Parathyroid adenoma (tissue), 2 donors: ENCODE measurements around the gene MYO18B.

Source experiments
- H2AFZ ChIP-seq: fragments of 300-600 bp; sonication (generic); one replicate; pipeline ENCODE4 v1.7.0; 2017; ENCODE audit warnings: antibody characterized with exemption, mild to moderate bottlenecking
- H3K27ac ChIP-seq: fragments of 300-600 bp; sonication (generic); one replicate; pipeline ENCODE4 v1.7.0; 2017
- H3K27me3 ChIP-seq: fragments of 300-600 bp; sonication (generic); one replicate; pipeline ENCODE4 v1.7.0; 2017; ENCODE audit warnings: low read length; ENCODE audit not compliant: control insufficient read depth, insufficient read depth
- H3K36me3 ChIP-seq: fragments of 300-600 bp; sonication (generic); one replicate; pipeline ENCODE4 v1.7.0; 2017; ENCODE audit warnings: low read length; ENCODE audit not compliant: control insufficient read depth, insufficient read depth
- H3K4me1 ChIP-seq: fragments of 300-600 bp; sonication (generic); one replicate; pipeline ENCODE4 v1.7.0; 2017; ENCODE audit warnings: control low read depth
- H3K4me2 ChIP-seq: fragments of 300-600 bp; sonication (generic); one replicate; pipeline ENCODE4 v1.7.0; 2017; ENCODE audit warnings: low read length
- H3K4me3 ChIP-seq: fragments of 300-600 bp; sonication (generic); one replicate; pipeline ENCODE4 v1.7.0; 2017; ENCODE audit warnings: low read depth, low read length
- H3K79me2 ChIP-seq: fragments of 300-600 bp; sonication (generic); one replicate; pipeline ENCODE4 v1.7.0; 2017; ENCODE audit warnings: control low read depth
- H3K9ac ChIP-seq: fragments of 300-600 bp; sonication (generic); one replicate; pipeline ENCODE4 v1.7.0; 2017; ENCODE audit warnings: mild to moderate bottlenecking
- H3K9me3 ChIP-seq: fragments of 300-600 bp; sonication (generic); one replicate; pipeline ENCODE4 v1.7.0; 2017; ENCODE audit warnings: low read length; ENCODE audit not compliant: control insufficient read depth
- CTCF ChIP-seq: fragments of 300-600 bp; sonication (generic); IDR thresholded peaks from one replicate; pipeline ENCODE4 v1.7.0; 2017; ENCODE audit warnings: antibody characterized with exemption, mild to moderate bottlenecking
- donor health status: primary hyperparathyroidism.

MYO18B gene

GRCh38 chr22:25816522-25817059, 74.6 kb downstream of the MYO18B start:
- Histone ChIP-seq H3K4me3 (no peak overlapping the region), H3K9ac (no peak overlapping the region), H2AFZ (no peak overlapping the region), H3K27me3 (no peaks in the 10 kb centered on the region), H3K4me2 (no peak overlapping the region), H3K27ac (no peak overlapping the region), H3K79me2 (no peaks in the 10 kb centered on the region), H3K4me1 (no peaks in the 10 kb centered on the region), H3K9me3 (no peaks in the 10 kb centered on the region), H3K36me3 (no peaks in the 10 kb centered on the region)
- no peak for TF ChIP-seq CTCF

GRCh38 chr22:25817092-25817943, 75.3 kb downstream of the MYO18B start:
- Histone ChIP-seq H3K9me3 (no peaks in the 10 kb centered on the region), H3K4me1 (no peaks in the 10 kb centered on the region), H3K36me3 (no peaks in the 10 kb centered on the region), H2AFZ (no peak overlapping the region), H3K27ac (no peak overlapping the region), H3K27me3 (no peaks in the 10 kb centered on the region), H3K79me2 (no peaks in the 10 kb centered on the region), H3K9ac (no peak overlapping the region), H3K4me3 (no peak overlapping the region), H3K4me2 (no peak overlapping the region)
- TF ChIP-seq CTCF: no peak

- Histone ChIP-seq H3K4me3 (no peak overlapping the region), H3K9ac (no peak overlapping the region), H3K36me3 (no peaks in the 10 kb centered on the region), H3K9me3 (no peaks in the 10 kb centered on the region), H3K27ac (no peak overlapping the region), H2AFZ (no peak overlapping the region), H3K79me2 (no peaks in the 10 kb centered on the region), H3K4me1 (no peaks in the 10 kb centered on the region), H3K27me3 (no peaks in the 10 kb centered on the region), H3K4me2 (no peak overlapping the region)
- no peak for TF ChIP-seq CTCF
These were observed 76.6 kb downstream of the MYO18B start for GRCh38 chr22:25818541-25818940.

GRCh38 chr22:25822344-25822743, 80.4 kb downstream of the MYO18B start:
- no peak overlapping the region for H3K27ac ChIP-seq
- no peaks in the 10 kb centered on the region for H3K36me3 ChIP-seq
- no peak overlapping the region for H3K9ac ChIP-seq
- H2AFZ ChIP-seq: no peak overlapping the region
- no peaks in the 10 kb centered on the region for H3K4me1 ChIP-seq
- H3K9me3 ChIP-seq: no peaks in the 10 kb centered on the region
- H3K79me2 ChIP-seq: no peaks in the 10 kb centered on the region
- H3K27me3 ChIP-seq: no peaks in the 10 kb centered on the region
- TF ChIP-seq CTCF: no peak
- no peak overlapping the region for H3K4me3 ChIP-seq
- no peak overlapping the region for H3K4me2 ChIP-seq

- H3K27me3 ChIP-seq: no peaks in the 10 kb centered on the region
- H3K9me3 ChIP-seq: no peaks in the 10 kb centered on the region
- H3K4me2 ChIP-seq: no peak overlapping the region
- no peaks in the 10 kb centered on the region for H3K79me2 ChIP-seq
- H3K9ac ChIP-seq: no peak overlapping the region
- H3K36me3 ChIP-seq: no peaks in the 10 kb centered on the region
- H2AFZ ChIP-seq: no peak overlapping the region
- no peak overlapping the region for H3K27ac ChIP-seq
- H3K4me1 ChIP-seq: no peaks in the 10 kb centered on the region
- no peak for TF ChIP-seq CTCF
- no peak overlapping the region for H3K4me3 ChIP-seq
These were observed 81.3 kb downstream of the MYO18B start for GRCh38 chr22:25823276-25823675.
